Measurements from ENCODE around the gene BORCS6. TPM values are rescaled to one million over a fixed set of nuclear protein-coding genes. Genes with fewer than 3 reads are reported as not detected.
A peak's percentile ranks its signal among the peaks of the same experiment; 100 is the strongest.

Gene BORCS6
- total and polyA plus RNA-seq, 9 of the 15 experiments (the other 6 are each of a cell fraction or from before 2014, with no cell fraction given): 0.01 to 7.4 (median 2.3) TPM

DNA sequence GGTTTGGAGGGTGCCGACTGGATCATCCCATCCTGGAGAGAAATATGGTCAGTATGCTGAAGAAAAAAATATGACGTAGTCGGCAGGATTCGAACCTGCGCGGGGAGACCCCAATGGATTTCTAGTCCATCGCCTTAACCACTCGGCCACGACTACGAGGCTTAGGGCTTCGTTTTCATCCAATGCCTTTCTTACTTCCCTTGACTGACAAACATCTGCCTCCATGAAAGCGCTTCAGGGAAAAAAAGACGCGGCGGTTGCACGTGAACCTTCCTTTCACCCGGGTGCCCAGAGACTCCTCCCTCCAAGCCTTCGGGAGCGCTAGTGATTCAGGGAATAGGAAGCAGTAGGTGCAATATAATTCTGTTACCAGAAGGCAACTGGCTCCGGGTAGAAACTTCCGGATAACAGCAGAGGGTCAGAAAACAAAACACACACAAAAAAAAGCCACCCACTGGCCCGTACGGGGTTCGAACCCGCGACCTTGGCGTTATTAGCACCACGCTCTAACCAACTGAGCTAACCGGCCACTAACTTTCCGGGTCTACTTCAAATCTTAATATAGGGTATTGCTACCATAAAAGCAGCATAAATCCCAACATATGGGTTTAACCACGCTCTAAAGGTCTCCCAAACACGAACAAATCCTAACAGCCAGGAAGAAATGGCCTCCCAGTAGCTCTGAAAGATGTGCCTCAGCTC lies 36.7 kb upstream of the BORCS6 start (continued):
- TF ChIP-seq PTRF (tag; IDR thresholded peaks at IDR 0.05) (no peak), ZC3H8 (IDR thresholded peaks at IDR 0.05) (no peak), MBD2 (IDR thresholded peaks at IDR 0.05; ENCODE audit: borderline replicate concordance, low read depth) (no peak), MTA3 (IDR thresholded peaks at IDR 0.05; ENCODE audit: borderline replicate concordance) (peak; percentile 52; the same call in 1 of the 2 replicates), ZNF551 (CRISPR knock-in tag; IDR thresholded peaks at IDR 0.05) (peak; percentile 32), ZBTB1 (CRISPR knock-in tag; IDR thresholded peaks at IDR 0.05; ENCODE audit: borderline replicate concordance, low read depth) (no peak), ZC3H11A (IDR thresholded peaks at IDR 0.05; ENCODE audit: low read depth, low read length) (no peak)
- TF ChIP-seq, protein P1, sequence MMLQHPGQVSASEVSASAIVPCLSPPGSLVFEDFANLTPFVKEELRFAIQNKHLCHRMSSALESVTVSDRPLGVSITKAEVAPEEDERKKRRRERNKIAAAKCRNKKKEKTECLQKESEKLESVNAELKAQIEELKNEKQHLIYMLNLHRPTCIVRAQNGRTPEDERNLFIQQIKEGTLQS (IDR thresholded peaks at IDR 0.05): peak; percentile 51; the same call in 1 of the 2 replicates
- TF ChIP-seq, protein P1 (CRISPR knock-in tag; conservative IDR thresholded peaks at IDR 0.05): no peak
- TF ChIP-seq, protein P2, sequence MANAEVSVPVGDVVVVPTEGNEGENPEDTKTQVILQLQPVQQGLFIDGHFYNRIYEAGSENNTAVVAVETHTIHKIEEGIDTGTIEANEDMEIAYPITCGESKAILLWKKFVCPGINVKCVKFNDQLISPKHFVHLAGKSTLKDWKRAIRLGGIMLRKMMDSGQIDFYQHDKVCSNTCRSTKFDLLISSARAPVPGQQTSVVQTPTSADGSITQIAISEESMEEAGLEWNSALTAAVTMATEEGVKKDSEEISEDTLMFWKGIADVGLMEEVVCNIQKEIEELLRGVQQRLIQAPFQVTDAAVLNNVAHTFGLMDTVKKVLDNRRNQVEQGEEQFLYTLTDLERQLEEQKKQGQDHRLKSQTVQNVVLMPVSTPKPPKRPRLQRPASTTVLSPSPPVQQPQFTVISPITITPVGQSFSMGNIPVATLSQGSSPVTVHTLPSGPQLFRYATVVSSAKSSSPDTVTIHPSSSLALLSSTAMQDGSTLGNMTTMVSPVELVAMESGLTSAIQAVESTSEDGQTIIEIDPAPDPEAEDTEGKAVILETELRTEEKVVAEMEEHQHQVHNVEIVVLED (CRISPR knock-in tag; IDR thresholded peaks at IDR 0.05): no peak
- TF ChIP-seq, protein P3, sequence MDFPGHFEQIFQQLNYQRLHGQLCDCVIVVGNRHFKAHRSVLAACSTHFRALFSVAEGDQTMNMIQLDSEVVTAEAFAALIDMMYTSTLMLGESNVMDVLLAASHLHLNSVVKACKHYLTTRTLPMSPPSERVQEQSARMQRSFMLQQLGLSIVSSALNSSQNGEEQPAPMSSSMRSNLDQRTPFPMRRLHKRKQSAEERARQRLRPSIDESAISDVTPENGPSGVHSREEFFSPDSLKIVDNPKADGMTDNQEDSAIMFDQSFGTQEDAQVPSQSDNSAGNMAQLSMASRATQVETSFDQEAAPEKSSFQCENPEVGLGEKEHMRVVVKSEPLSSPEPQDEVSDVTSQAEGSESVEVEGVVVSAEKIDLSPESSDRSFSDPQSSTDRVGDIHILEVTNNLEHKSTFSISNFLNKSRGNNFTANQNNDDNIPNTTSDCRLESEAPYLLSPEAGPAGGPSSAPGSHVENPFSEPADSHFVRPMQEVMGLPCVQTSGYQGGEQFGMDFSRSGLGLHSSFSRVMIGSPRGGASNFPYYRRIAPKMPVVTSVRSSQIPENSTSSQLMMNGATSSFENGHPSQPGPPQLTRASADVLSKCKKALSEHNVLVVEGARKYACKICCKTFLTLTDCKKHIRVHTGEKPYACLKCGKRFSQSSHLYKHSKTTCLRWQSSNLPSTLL (IDR thresholded peaks at IDR 0.05): no peak; the same call in 1 of the 2 replicates
- TF ChIP-seq, protein P4, sequence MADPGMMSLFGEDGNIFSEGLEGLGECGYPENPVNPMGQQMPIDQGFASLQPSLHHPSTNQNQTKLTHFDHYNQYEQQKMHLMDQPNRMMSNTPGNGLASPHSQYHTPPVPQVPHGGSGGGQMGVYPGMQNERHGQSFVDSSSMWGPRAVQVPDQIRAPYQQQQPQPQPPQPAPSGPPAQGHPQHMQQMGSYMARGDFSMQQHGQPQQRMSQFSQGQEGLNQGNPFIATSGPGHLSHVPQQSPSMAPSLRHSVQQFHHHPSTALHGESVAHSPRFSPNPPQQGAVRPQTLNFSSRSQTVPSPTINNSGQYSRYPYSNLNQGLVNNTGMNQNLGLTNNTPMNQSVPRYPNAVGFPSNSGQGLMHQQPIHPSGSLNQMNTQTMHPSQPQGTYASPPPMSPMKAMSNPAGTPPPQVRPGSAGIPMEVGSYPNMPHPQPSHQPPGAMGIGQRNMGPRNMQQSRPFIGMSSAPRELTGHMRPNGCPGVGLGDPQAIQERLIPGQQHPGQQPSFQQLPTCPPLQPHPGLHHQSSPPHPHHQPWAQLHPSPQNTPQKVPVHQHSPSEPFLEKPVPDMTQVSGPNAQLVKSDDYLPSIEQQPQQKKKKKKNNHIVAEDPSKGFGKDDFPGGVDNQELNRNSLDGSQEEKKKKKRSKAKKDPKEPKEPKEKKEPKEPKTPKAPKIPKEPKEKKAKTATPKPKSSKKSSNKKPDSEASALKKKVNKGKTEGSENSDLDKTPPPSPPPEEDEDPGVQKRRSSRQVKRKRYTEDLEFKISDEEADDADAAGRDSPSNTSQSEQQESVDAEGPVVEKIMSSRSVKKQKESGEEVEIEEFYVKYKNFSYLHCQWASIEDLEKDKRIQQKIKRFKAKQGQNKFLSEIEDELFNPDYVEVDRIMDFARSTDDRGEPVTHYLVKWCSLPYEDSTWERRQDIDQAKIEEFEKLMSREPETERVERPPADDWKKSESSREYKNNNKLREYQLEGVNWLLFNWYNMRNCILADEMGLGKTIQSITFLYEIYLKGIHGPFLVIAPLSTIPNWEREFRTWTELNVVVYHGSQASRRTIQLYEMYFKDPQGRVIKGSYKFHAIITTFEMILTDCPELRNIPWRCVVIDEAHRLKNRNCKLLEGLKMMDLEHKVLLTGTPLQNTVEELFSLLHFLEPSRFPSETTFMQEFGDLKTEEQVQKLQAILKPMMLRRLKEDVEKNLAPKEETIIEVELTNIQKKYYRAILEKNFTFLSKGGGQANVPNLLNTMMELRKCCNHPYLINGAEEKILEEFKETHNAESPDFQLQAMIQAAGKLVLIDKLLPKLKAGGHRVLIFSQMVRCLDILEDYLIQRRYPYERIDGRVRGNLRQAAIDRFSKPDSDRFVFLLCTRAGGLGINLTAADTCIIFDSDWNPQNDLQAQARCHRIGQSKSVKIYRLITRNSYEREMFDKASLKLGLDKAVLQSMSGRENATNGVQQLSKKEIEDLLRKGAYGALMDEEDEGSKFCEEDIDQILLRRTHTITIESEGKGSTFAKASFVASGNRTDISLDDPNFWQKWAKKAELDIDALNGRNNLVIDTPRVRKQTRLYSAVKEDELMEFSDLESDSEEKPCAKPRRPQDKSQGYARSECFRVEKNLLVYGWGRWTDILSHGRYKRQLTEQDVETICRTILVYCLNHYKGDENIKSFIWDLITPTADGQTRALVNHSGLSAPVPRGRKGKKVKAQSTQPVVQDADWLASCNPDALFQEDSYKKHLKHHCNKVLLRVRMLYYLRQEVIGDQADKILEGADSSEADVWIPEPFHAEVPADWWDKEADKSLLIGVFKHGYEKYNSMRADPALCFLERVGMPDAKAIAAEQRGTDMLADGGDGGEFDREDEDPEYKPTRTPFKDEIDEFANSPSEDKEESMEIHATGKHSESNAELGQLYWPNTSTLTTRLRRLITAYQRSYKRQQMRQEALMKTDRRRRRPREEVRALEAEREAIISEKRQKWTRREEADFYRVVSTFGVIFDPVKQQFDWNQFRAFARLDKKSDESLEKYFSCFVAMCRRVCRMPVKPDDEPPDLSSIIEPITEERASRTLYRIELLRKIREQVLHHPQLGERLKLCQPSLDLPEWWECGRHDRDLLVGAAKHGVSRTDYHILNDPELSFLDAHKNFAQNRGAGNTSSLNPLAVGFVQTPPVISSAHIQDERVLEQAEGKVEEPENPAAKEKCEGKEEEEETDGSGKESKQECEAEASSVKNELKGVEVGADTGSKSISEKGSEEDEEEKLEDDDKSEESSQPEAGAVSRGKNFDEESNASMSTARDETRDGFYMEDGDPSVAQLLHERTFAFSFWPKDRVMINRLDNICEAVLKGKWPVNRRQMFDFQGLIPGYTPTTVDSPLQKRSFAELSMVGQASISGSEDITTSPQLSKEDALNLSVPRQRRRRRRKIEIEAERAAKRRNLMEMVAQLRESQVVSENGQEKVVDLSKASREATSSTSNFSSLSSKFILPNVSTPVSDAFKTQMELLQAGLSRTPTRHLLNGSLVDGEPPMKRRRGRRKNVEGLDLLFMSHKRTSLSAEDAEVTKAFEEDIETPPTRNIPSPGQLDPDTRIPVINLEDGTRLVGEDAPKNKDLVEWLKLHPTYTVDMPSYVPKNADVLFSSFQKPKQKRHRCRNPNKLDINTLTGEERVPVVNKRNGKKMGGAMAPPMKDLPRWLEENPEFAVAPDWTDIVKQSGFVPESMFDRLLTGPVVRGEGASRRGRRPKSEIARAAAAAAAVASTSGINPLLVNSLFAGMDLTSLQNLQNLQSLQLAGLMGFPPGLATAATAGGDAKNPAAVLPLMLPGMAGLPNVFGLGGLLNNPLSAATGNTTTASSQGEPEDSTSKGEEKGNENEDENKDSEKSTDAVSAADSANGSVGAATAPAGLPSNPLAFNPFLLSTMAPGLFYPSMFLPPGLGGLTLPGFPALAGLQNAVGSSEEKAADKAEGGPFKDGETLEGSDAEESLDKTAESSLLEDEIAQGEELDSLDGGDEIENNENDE (IDR thresholded peaks at IDR 0.05; ENCODE audit: low read depth, low read length): no peak
